HepG2 (cell line): Measurements from ENCODE around the gene ZNF585A. TPM values are rescaled to one million over a fixed set of nuclear protein-coding genes. Genes with fewer than 3 reads are reported as not detected.

ENCODE experiments used
- AGO1 ChIP-seq: fragments of 200-400 bp; formaldehyde crosslinking; IDR thresholded peaks from 2 replicates; pipeline ENCODE4 v1.6.1; 2017; ENCODE audit warnings: mild to moderate bottlenecking, low read depth, low read length, moderate library complexity; ENCODE audit not compliant: poor library complexity, severe bottlenecking
- CSRNP1 ChIP-seq: sonication (generic); formaldehyde crosslinking; IDR thresholded peaks from 2 replicates; pipeline ENCODE4 v1.8.1; 2023; ENCODE audit warnings: mild to moderate bottlenecking, missing genetic modification reagents
- DRAP1 ChIP-seq: IDR thresholded peaks from 2 replicates; pipeline ENCODE4 v1.6.1; 2016; ENCODE audit warnings: missing genetic modification reagents, missing compliant biosample characterization
- HOXA3 ChIP-seq: sonication (generic); formaldehyde crosslinking; IDR thresholded peaks from 2 replicates; pipeline ENCODE4 v1.5.0; 2020; ENCODE audit warnings: missing genetic modification reagents
- KAT7 ChIP-seq: IDR thresholded peaks from 2 replicates; pipeline ENCODE4 v1.6.1; 2018; ENCODE audit warnings: borderline replicate concordance, missing compliant biosample characterization
- MAZ ChIP-seq, 2 experiments: sonication (generic) in 1 of 2; formaldehyde crosslinking in 1 of 2; IDR thresholded peaks; 2 replicates each; pipeline versions ENCODE4 v1.5.0 to v1.6.1; 2012 to 2020; ENCODE audit warnings: low read depth in 2 of 2, mild to moderate bottlenecking in 2 of 2, borderline replicate concordance in 1 of 2, improper control_type of control experiment in 1 of 2, low read length in 1 of 2, missing genetic modification reagents in 1 of 2, moderate library complexity in 1 of 2
- NAIF1 ChIP-seq: sonication (generic); formaldehyde crosslinking; IDR thresholded peaks from 2 replicates; pipeline ENCODE4 v1.5.0; 2020; ENCODE audit warnings: mild to moderate bottlenecking, missing genetic modification reagents, borderline replicate concordance
- NBN ChIP-seq: fragments of 450-650 bp; conservative IDR thresholded peaks from 2 replicates; pipeline ENCODE4 v1.6.1; 2017
- NR2C2 ChIP-seq: sonication (generic); formaldehyde crosslinking; IDR thresholded peaks from 2 replicates; pipeline ENCODE4 v1.4.0; 2020; ENCODE audit warnings: missing genetic modification reagents, mild to moderate bottlenecking, moderate library complexity, borderline replicate concordance
- PHF20 ChIP-seq: sonication (generic); formaldehyde crosslinking; IDR thresholded peaks from 2 replicates; pipeline ENCODE4 v1.5.0; 2020; ENCODE audit warnings: mild to moderate bottlenecking, missing genetic modification reagents
- PRPF4 ChIP-seq: fragments of 200-400 bp; formaldehyde crosslinking; IDR thresholded peaks from 2 replicates; pipeline ENCODE4 v1.6.1; 2016; ENCODE audit warnings: low read length, low read depth; ENCODE audit not compliant: poor library complexity, severe bottlenecking
- RELA ChIP-seq: sonication (generic); formaldehyde crosslinking; IDR thresholded peaks from 2 replicates; pipeline ENCODE4 v1.4.0; 2020; ENCODE audit warnings: missing genetic modification reagents
- RFX3 ChIP-seq: IDR thresholded peaks from 2 replicates; pipeline ENCODE4 v1.6.1; 2016; ENCODE audit warnings: missing biosample characterization, missing genetic modification reagents
- TCF12 ChIP-seq, 2 experiments: fragments of 450-650 bp in 1 of 2; sonication (generic) in 1 of 2; formaldehyde crosslinking in 1 of 2; IDR thresholded peaks; 2 replicates each; pipeline versions ENCODE4 v1.6.1 to v1.8.0; 2017 to 2022; ENCODE audit warnings: antibody characterized with exemption in 1 of 2, mild to moderate bottlenecking in 1 of 2, missing genetic modification reagents in 1 of 2, moderate library complexity in 1 of 2
- TEAD3 ChIP-seq: optimal IDR thresholded peaks from 2 replicates; pipeline ENCODE3; 2016; ENCODE audit warnings: borderline replicate concordance
- TP53 ChIP-seq: sonication (generic); formaldehyde crosslinking; conservative IDR thresholded peaks from 2 replicates; pipeline ENCODE4 v1.4.0; 2020; ENCODE audit warnings: missing genetic modification reagents
- YEATS2 ChIP-seq: sonication (generic); formaldehyde crosslinking; IDR thresholded peaks from 2 replicates; pipeline ENCODE4 v1.4.0; 2020; ENCODE audit warnings: missing genetic modification reagents, borderline replicate concordance
- ZNF24 ChIP-seq: fragments of 450-650 bp; IDR thresholded peaks from 2 replicates; pipeline ENCODE4 v1.6.1; 2017; ENCODE audit warnings: antibody characterized with exemption, mild to moderate bottlenecking
- ZNF251 ChIP-seq: sonication (generic); formaldehyde crosslinking; IDR thresholded peaks from 2 replicates; pipeline ENCODE4 v1.9.0; 2021; ENCODE audit warnings: mild to moderate bottlenecking, missing genetic modification reagents
- ZNF382 ChIP-seq: sonication (generic); formaldehyde crosslinking; IDR thresholded peaks from 2 replicates; pipeline ENCODE4 v1.5.0; 2020; ENCODE audit warnings: missing genetic modification reagents, mild to moderate bottlenecking, borderline replicate concordance
- ZNF577 ChIP-seq: sonication (generic); formaldehyde crosslinking; IDR thresholded peaks from 2 replicates; pipeline ENCODE4 v1.4.0; 2020; ENCODE audit warnings: mild to moderate bottlenecking, low read depth, missing genetic modification reagents, borderline replicate concordance
- ZSCAN29 ChIP-seq: sonication (generic); formaldehyde crosslinking; conservative IDR thresholded peaks from 2 replicates; pipeline ENCODE4 v1.4.0; 2020; ENCODE audit warnings: mild to moderate bottlenecking, missing genetic modification reagents
- ZXDC ChIP-seq: sonication (generic); formaldehyde crosslinking; IDR thresholded peaks from 2 replicates; pipeline ENCODE4 v1.5.0; 2020; ENCODE audit warnings: mild to moderate bottlenecking, missing genetic modification reagents
- polyA plus RNA-seq, 8 experiments: library from polyadenylated mRNA; depleted of rRNA in 3 of 8; stranded (reverse) in 7 of 8; unstranded in 1 of 8; fragments of >200 nt; fragmentation: Illumina TruSeq in 4 of 8; extraction: Trizol in 4 of 8; gene quantifications; 2 replicates each; pipeline versions ENCODE4 v1.2.1 to v1.2.3, GENCODE V29; 2011 to 2016; ENCODE audit warnings: low read depth in 4 of 8, missing spikeins in 1 of 8, mixed read lengths in 1 of 8; ENCODE audit not compliant: insufficient read depth in 1 of 8
- total RNA-seq, 5 experiments: library from RNA; depleted of rRNA; stranded (reverse); fragments of >200 nt; fragmentation: Illumina TruSeq; extraction: Trizol; gene quantifications; 2 replicates each; pipeline ENCODE4 v1.2.3, GENCODE V29; 2016; ENCODE audit warnings: low read depth in 1 of 5

The ZNF585A gene
- total and polyA plus RNA-seq, 2 of the 13 experiments (the other 11 are each of a cell fraction or from before 2014, with no cell fraction given), result 7.1 to 8.5 TPM

GRCh38 chr19:37217775-37218591, 45.5 kb upstream of the ZNF585A start, which contains the start of gene ZNF383 (continued):
- TF ChIP-seq NAIF1 (CRISPR knock-in tag) (no peak), ZNF251 (CRISPR knock-in tag) (no peak), KAT7 (CRISPR knock-in tag) (no peak), HOXA3 (peak; percentile 79; the same call in 1 of the 2 replicates), ZNF24 (no peak), DRAP1 (peak; percentile 70), ZSCAN29 (CRISPR knock-in tag) (peak; percentile 29; the same call in 1 of the 2 replicates), TEAD3 (CRISPR knock-in tag) (peak; percentile 50), NR2C2 (CRISPR knock-in tag) (peak; percentile 93), TP53 (CRISPR knock-in tag) (no peak), PRPF4 (no peak), MAZ (IDR thresholded peaks at IDR 0.05; ENCODE audit: borderline replicate concordance, low read depth, low read length) (no peak), MAZ (CRISPR knock-in tag; IDR thresholded peaks at IDR 0.05; ENCODE audit: low read depth) (0 out of 2 replicates have a peak, but pooled peaks have one; percentile 48), RELA (CRISPR knock-in tag) (no peak), AGO1 (peak; percentile 68), RFX3 (CRISPR knock-in tag) (no peak), NBN (no peak), TCF12 (IDR thresholded peaks at IDR 0.05) (no peak), TCF12 (CRISPR knock-in tag; IDR thresholded peaks at IDR 0.05) (no peak), ZXDC (CRISPR knock-in tag) (no peak; the same call in 1 of the 2 replicates), ZNF577 (CRISPR knock-in tag) (no peak), YEATS2 (CRISPR knock-in tag) (peak; percentile 81; the same call in 1 of the 2 replicates), CSRNP1 (no peak), PHF20 (CRISPR knock-in tag) (peak; percentile 94), ZNF382 (no peak)
